Adrenal gland (tissue), 5 donors: ENCODE measurements around the gene GJD4.

Experiments used
- CTCF ChIP-seq, 6 experiments: fragments of 450-650 bp in 4 of 6; fragments of 200-600 bp in 2 of 6; sonication (generic) in 1 of 6; IDR thresholded peaks; 1 replicate in 5 of 6; 2 replicates in 1 of 6; pipeline versions ENCODE4 v1.5.1 to v1.8.0; 2016 to 2021; ENCODE audit warnings: antibody characterized with exemption in 6 of 6, mild to moderate bottlenecking in 2 of 6, moderate library complexity in 1 of 6
- POLR2A ChIP-seq, 2 donors: fragments of 450-650 bp; IDR thresholded peaks; one replicate each; pipeline ENCODE4 v1.6.1; 2017; ENCODE audit warnings: antibody characterized with exemption in 2 of 2, mild to moderate bottlenecking in 2 of 2, moderate library complexity in 1 of 2
- donor health status: DM: no; HTN: no; CAD: no.

GRCh38 chr10:35598379-35598778 is 6.8 kb upstream of the GJD4 start:
- peak; percentile 8 to 42 (median 28) for TF ChIP-seq CTCF (IDR thresholded peaks at IDR 0.05)
- no peak for TF ChIP-seq POLR2A (IDR thresholded peaks at IDR 0.05)
